Measurements from ENCODE around the gene ACSF2. TPM values are rescaled to one million over a fixed set of nuclear protein-coding genes. Genes with fewer than 3 reads are reported as not detected.

Gene ACSF2
- total RNA-seq, 1 donor from 2014 or later = 26.1 TPM

GRCh38 chr17:50462446-50462845 lies 36.4 kb downstream of the ACSF2 start:
- no peaks in the 10 kb centered on the region for H3K27me3 ChIP-seq
- no peak for DNase-seq (ENCODE audit: low spot score in 2 of 2)
- H3K4me1 ChIP-seq = no peaks in the 10 kb centered on the region
- intact Hi-C loops (cut with DNase I) = no loop called here
- H3K27ac ChIP-seq = no peak overlapping the region
- H3K36me3 ChIP-seq = peaks cover 0 to 3% of the 10 kb centered on the region in 2 donors
- TF ChIP-seq CTCF (IDR thresholded peaks at IDR 0.05) = no peak
- H3K4me3 ChIP-seq = no peak overlapping the region
- H3K9me3 ChIP-seq = no peaks in the 10 kb centered on the region

- H3K27me3 ChIP-seq = peaks cover 4% of the 10 kb centered on the region
- no peak overlapping the region for H3K27ac ChIP-seq
- peaks cover 0 to 7% of the 10 kb centered on the region in 2 donors for H3K4me1 ChIP-seq
- H3K36me3 ChIP-seq = peaks cover 0 to 3% of the 10 kb centered on the region in 2 donors
- intact Hi-C loops (cut with DNase I) = no loop called here
- DNase-seq (ENCODE audit: low spot score in 2 of 2) = no peak
- H3K4me3 ChIP-seq = no peak overlapping the region
- TF ChIP-seq CTCF (IDR thresholded peaks at IDR 0.05) = no peak
- H3K9me3 ChIP-seq = no peaks in the 10 kb centered on the region
These were observed 38.1 kb downstream of the ACSF2 start for GRCh38 chr17:50464121-50464520.

GRCh38 chr17:50464736-50465135 lies 38.7 kb downstream of the ACSF2 start:
- no peak for DNase-seq (ENCODE audit: low spot score in 2 of 2)
- Histone ChIP-seq H3K27ac (no peak overlapping the region), H3K4me1 (peaks cover 0 to 9% of the 10 kb centered on the region in 2 donors), H3K36me3 (peaks cover 0 to 3% of the 10 kb centered on the region in 2 donors), H3K9me3 (no peaks in the 10 kb centered on the region), H3K27me3 (peaks cover 4% of the 10 kb centered on the region), H3K4me3 (no peak overlapping the region)
- TF ChIP-seq CTCF (IDR thresholded peaks at IDR 0.05) = no peak
- intact Hi-C loops (cut with DNase I) = no loop called here

GRCh38 chr17:50465171-50465570 lies 39.2 kb downstream of the ACSF2 start:
- Histone ChIP-seq H3K9me3 (no peaks in the 10 kb centered on the region), H3K27me3 (peaks cover 4% of the 10 kb centered on the region), H3K4me3 (no peak overlapping the region), H3K27ac (no peak overlapping the region), H3K4me1 (peaks cover 0 to 9% of the 10 kb centered on the region in 2 donors), H3K36me3 (peaks cover 0 to 3% of the 10 kb centered on the region in 2 donors)
- DNase-seq (ENCODE audit: low spot score in 2 of 2) = no peak
- TF ChIP-seq CTCF (IDR thresholded peaks at IDR 0.05) = no peak
- intact Hi-C loops (cut with DNase I) = no loop called here

- no peak for DNase-seq (ENCODE audit: low spot score in 2 of 2)
These were observed 39.6 kb downstream of the ACSF2 start for GRCh38 chr17:50465635-50466034.

More at GRCh38 chr17:50465635-50466034, 39.6 kb downstream of the ACSF2 start:
- Histone ChIP-seq H3K4me1 (peaks cover 0 to 9% of the 10 kb centered on the region in 2 donors), H3K4me3 (no peak overlapping the region), H3K36me3 (peaks cover 0 to 3% of the 10 kb centered on the region in 2 donors), H3K27me3 (peaks cover 4% of the 10 kb centered on the region), H3K27ac (no peak overlapping the region), H3K9me3 (no peaks in the 10 kb centered on the region)
- intact Hi-C loops (cut with DNase I) = no loop called here
- no peak for TF ChIP-seq CTCF (IDR thresholded peaks at IDR 0.05)
